GM18511 (cell line): ENCODE results near the gene METTL22.

Experiments
- ATAC-seq: cut with Tn5 transposase; IDR thresholded peaks from one replicate; pipeline ENCODE4 v1.9.1; 2021; ENCODE audit warnings: mild to moderate bottlenecking, moderate library complexity; ENCODE audit not compliant: unreplicated experiment

METTL22 gene, protein sequence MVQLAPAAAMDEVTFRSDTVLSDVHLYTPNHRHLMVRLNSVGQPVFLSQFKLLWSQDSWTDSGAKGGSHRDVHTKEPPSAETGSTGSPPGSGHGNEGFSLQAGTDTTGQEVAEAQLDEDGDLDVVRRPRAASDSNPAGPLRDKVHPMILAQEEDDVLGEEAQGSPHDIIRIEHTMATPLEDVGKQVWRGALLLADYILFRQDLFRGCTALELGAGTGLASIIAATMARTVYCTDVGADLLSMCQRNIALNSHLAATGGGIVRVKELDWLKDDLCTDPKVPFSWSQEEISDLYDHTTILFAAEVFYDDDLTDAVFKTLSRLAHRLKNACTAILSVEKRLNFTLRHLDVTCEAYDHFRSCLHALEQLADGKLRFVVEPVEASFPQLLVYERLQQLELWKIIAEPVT

DNA sequence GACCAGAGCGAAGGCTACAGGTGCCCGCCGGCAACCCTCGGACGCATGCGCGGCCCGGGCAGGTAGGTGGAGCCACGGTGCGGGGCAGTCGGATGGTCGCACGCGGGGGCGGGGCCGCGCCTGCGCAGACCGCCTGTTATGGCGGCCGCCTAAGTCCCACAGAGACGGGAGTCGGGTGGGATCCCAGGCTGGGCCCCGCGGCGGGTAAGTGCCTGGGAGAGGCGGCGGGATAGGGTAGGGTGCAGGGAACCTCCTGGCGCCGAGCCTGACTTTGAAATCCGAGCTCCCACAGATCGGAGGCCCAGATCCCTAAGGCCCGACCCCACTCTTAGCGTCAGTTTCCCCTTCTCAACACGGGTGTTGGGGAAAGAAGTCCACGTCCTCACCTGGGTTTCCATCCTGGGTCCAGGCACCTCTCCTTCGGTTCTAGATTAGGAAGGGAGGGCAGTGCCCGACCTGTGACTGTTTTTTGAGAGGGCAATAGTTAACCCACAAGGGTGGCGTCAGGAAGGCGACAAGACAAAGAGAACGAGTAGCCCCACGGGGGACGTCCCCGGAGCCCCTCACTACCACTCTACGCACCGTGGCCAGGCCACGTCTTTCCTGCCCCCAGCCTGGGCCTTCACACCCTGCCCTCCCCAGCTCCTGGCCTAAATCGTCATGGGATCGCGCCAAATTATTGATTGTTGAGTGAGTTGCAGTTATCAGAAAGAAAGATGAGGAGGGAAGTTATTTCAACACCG lies at the start of gene METTL22:
Gene METTL22, plus strand, starts transcription at position 127 of the 743 bp plus-strand sequence. CDS start 3,968 bp downstream, outside the sequence.
- ATAC-seq = peak; percentile 91

DNA sequence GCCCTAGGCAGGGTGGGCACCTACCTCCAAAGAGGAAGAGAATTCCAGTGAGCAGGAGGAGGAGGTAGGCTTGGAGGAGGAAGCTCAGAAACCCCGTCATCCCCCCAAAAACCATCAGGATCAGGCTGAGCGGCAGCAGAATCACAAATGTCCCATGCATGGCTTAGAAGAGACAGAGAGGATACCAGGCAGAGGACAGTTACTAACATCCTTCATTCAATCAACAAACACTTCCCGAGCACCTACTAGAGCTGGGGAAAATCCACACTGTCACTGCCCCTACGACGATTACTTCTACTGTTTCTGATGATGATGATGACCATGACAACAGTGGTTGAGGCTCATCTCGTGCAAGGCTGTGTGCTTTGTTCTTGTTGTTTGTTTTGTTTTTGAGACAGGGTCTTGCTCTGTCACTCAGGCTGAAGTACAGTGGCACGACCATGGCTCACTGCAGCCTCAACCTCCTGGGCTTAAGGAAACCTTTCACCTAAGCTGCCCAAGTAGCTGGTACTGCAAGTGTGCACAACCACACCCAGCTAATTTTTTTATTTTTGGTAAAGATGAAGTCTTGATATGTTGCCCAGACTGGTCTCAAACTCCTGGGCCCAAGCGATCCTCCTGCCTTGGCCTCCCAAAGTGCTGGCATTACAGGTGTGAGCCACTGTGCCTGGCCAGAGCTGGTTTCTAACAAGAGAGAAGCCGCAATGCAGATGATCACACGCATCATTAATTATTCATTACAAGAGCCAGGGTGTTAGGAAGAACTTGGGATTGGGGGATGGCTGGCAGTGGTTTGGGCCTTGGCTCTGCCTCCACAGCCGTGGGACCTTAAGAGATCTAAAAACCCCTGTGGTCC lies 49.2 kb upstream of the METTL22 start:
- no peak for ATAC-seq

GRCh38 chr16:8572919-8573724 lies 48.4 kb upstream of the METTL22 start:
- no peak for ATAC-seq

- ATAC-seq = no peak
These were observed 46.1 kb upstream of the METTL22 start for GRCh38 chr16:8575399-8575798.

DNA sequence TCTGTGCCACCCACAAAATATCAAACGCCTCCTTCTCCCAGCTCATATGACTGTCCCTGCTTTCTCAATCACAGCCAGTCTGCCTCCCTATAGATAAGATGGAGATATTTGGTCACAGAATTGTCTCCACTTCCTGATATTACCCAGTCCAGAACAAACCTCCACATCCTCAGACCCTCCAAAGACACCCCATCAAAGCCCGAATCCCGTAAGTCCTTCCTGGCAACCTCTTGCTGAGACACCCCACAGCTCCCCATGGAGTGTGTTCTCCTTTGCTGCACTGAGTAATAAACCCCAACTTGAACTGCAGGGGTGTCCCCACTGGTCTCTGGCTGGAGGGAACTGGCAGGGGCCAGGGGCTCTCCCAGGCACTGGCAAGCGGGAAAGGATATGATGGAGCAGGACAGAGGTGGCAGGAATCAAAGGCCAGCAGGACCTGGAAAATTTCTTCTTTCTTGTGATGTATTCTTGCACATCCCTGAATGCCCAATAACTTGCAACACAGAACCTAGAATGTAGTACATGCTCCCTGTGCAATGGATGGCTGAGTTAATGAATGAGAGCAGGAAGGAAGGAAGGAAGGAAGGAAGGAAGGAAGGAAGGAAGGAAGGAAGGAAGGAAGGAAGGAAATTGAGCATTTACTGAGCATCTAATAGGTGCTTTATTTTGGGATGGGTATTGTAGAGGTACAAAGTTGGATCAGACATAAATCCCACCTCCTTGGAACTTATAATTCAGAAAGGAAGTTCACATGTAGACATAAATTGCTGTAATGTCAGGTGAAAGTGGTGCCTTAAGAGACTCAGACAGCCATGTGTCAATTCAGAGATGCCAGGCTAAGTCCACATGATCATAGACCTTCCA lies 45.1 kb upstream of the METTL22 start:
- ATAC-seq = no peak

GRCh38 chr16:8577678-8578304 lies 43.7 kb upstream of the METTL22 start:
- ATAC-seq = no peak

GRCh38 chr16:8579559-8579958 lies 41.9 kb upstream of the METTL22 start:
- ATAC-seq = no peak

GRCh38 chr16:8581831-8582580 lies 39.5 kb upstream of the METTL22 start:
- peak; percentile 73 for ATAC-seq

DNA sequence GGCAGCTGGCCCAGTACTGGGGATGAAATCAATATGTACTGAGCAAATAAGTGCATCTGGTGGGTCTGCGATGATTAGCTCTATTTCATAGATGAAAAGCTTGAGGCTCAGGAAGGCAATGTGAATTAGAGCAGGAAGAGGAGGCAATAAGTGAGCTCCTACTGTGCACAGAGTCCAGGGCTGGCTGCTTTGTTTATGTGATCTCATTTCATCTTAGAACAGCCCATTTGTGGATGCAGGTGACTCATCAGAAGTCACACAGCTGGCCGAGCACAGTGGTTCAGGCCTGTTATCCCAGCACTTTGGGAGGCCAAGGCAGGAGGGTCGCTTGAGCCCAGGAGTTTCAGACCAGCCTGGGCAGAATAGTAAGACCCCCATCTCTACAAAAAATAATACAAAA lies 38.3 kb upstream of the METTL22 start:
- ATAC-seq = no peak

DNA sequence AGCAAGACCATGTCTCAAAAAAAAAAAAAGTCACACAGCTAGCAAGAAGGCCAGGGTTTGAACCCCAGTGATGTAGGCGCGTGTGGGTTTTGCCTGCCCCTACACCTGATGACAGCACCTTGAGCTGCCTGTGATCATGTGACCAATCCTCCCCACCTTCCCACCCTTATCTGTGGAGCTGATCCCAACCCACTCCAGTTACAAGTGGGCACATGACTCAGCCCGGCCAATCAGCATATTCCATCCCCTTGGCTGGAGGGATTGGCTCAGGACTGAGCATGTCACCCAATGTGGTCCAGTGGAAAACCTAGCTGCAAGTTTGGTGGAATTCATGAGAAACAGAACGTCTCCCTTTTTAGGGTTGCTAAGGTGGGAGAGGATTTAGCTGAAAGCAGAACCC lies 37.8 kb upstream of the METTL22 start:
- no peak for ATAC-seq

GRCh38 chr16:8585041-8585440 lies 36.5 kb upstream of the METTL22 start:
- no peak for ATAC-seq

- no peak for ATAC-seq
These were observed 35.6 kb upstream of the METTL22 start for GRCh38 chr16:8585857-8586256.

- no peak for ATAC-seq
These were observed 34.4 kb upstream of the METTL22 start for GRCh38 chr16:8587065-8587464.

DNA sequence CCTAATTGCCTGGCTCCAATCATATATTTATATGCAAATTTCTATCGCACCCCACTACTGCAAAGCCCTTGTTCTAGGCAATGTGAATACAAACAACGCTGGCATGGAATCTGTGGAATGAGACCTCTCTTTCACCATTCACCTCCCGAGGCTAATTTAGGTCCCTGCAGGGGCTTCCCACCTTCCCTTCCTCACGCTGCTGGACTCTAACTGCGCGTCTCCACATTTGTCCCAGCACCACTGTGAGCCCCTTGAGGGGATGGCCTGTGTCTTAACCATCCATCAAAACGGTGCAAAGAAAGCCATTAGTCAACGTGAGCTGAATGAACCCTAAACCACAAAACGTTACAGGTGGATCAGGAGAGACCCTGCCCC lies 32.8 kb upstream of the METTL22 start:
- ATAC-seq = no peak

DNA sequence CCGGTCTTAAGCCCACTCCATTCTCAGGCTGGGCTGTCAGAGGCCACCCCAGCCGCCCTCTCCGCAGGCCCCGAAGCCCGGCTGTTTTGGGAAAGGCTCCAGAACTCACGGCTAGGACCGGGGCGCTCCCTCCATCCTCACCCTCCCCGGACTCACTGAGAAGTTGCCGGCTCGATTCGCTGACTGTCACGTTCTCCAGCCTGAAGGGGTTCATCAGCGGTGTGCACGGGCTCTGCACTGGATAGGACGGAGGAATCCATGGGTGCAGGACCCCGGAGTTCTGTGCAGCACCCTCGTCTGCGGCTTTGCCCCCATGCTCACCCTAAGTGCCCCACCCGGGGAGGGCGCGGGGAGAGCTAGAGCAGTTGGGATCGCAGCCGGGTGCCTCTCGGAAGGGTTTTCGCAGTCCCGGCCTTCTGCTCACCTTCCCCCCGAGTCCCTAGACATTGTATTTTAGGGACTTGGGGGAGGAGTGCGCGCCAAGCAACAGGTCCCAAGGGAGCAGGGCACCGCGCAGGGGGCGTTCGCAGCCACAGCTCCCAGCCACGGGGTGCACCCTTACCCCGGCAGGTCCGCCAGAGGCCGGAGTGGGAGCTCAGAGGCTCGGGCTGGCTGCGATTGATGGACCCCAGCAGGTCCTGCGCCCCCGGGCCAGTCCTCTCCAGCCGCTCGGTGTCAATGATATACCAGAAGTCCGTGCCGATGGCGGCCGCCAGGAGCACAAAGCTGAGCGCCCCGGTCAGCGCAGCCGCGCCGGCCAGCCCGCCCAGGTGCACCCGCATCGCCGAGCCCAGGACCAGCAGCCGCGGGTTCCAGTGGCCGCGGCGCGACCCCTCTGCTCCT lies 32.2 kb upstream of the METTL22 start:
- ATAC-seq = no peak

GRCh38 chr16:8589900-8590688 lies 31.4 kb upstream of the METTL22 start, which contains the start of gene TMEM114:
TMEM114 (minus strand) TSS chr16:8590511; CDS start chr16:8589838, 673 bp downstream.
- ATAC-seq = no peak

GRCh38 chr16:8590811-8591210 lies 30.7 kb upstream of the METTL22 start:
- ATAC-seq = no peak
